ENCODE data around the gene RNGTT.

RNGTT gene

DNA sequence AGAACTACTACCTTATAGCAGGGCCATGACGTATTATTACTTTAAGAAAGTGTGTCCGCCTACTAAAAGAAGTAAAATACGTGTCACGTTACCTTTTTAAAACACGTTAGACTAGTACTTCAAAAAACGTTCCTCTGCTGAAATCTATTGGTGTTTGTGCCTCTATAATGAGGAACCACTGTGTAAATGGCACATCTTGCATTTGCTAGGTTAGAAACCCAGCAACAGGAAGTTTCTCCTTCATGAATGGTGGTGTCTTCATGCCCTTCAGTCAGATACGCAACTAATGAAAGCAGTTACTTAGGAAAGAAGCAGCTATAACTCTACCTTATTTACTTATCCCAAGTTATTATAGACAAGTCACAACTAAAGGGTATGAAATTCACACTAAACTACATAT is 343.5 kb downstream of the RNGTT start:
- Mint-ChIP-seq H3K27me3 (ENCODE audit: low read depth) (no peaks in the 10 kb centered on the region), H3K4me1 (no peaks in the 10 kb centered on the region), H3K9me3 (no peaks in the 10 kb centered on the region), H3K27ac (no peak overlapping the region), H3K36me3 (ENCODE audit: low read depth) (no peaks in the 10 kb centered on the region), H3K4me3 (no peak overlapping the region)
- TF ChIP-seq, protein P1, sequence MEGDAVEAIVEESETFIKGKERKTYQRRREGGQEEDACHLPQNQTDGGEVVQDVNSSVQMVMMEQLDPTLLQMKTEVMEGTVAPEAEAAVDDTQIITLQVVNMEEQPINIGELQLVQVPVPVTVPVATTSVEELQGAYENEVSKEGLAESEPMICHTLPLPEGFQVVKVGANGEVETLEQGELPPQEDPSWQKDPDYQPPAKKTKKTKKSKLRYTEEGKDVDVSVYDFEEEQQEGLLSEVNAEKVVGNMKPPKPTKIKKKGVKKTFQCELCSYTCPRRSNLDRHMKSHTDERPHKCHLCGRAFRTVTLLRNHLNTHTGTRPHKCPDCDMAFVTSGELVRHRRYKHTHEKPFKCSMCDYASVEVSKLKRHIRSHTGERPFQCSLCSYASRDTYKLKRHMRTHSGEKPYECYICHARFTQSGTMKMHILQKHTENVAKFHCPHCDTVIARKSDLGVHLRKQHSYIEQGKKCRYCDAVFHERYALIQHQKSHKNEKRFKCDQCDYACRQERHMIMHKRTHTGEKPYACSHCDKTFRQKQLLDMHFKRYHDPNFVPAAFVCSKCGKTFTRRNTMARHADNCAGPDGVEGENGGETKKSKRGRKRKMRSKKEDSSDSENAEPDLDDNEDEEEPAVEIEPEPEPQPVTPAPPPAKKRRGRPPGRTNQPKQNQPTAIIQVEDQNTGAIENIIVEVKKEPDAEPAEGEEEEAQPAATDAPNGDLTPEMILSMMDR (IDR thresholded peaks at IDR 0.05; ENCODE audit: unreplicated experiment in 3 of 3): no peak

DNA sequence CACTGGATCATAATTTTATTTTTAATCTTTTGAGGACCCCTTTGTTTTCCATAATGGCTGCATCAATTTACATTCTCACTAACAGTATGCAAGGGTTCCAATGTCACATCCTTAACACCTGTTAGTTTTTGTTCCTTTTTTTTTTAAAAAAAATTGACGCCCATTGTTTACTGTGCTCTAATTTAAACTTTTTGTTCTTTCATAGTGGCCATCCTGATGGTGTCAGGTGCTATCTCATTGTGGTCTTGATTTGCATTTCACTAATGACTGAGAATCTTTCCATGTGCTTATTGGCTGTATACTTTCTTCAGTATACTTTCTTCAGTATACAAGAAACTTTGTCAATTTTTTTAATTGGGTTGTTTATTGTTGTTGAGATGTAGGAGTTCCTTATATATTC is 347.0 kb downstream of the RNGTT start:
- H3K27ac Mint-ChIP-seq: no peak overlapping the region

DNA sequence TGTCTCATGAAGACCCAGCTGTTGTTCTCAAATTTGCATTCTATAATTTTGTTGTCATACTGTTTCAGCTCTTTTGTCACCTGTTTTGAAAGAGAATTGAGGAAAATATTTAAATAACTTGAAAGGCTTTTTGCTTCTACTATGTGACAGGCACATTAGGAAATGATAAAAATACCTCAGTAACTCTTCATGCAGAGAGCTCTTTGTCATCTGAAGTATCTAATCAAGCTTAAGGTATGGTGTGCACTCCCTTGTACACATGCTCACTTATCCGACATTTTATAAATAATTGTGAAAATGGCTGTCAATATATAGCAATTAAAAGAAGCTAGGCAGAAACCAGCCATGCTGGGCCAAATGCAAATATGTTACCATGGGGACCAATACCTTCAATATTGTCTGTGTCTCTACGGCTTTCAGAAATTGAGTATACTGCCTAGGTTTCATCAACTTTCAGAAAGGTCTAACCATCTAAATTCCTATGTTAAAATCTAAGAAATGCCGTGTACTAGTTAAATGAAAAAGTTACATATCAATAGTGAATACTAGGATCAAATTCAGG is 349.0 kb downstream of the RNGTT start:
- H3K9me3 Mint-ChIP-seq: no peaks in the 10 kb centered on the region
- H3K4me1 Mint-ChIP-seq: no peaks in the 10 kb centered on the region
- TF ChIP-seq, protein P1 (IDR thresholded peaks at IDR 0.05; ENCODE audit: unreplicated experiment in 3 of 3): no peak
- no peak overlapping the region for H3K27ac Mint-ChIP-seq
- H3K27me3 Mint-ChIP-seq (ENCODE audit: low read depth): no peaks in the 10 kb centered on the region
- peaks cover 19% of the 10 kb centered on the region for H3K36me3 Mint-ChIP-seq (ENCODE audit: low read depth)
- no peak overlapping the region for H3K4me3 Mint-ChIP-seq

More for the DNA sequence above, 347.0 kb downstream of the RNGTT start:
- Mint-ChIP-seq H3K4me3 (no peak overlapping the region), H3K9me3 (no peaks in the 10 kb centered on the region), H3K36me3 (ENCODE audit: low read depth) (peaks cover 19% of the 10 kb centered on the region), H3K4me1 (no peaks in the 10 kb centered on the region), H3K27me3 (ENCODE audit: low read depth) (no peaks in the 10 kb centered on the region)
- TF ChIP-seq, protein P1 (IDR thresholded peaks at IDR 0.05; ENCODE audit: unreplicated experiment in 3 of 3): no peak

DNA sequence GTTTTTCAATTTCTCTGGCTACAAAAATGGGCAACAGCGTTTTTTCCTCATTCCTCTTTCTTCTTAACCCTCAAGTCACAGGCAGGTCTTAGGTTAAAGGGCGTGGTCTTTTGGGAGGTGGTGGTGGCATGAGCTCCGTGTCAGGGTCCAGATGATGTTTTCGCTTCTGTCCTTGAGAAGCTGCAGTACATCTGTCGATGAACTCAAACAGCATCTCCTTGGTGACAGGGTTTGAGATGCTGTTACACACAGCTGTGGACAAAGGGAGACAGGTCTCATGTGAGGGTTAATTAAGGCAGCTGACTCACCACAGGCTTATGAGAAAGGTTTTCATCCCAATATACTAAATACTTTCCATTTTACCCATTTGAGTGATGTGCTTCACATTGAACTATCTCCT is 350.8 kb downstream of the RNGTT start:
- H3K4me1 Mint-ChIP-seq: no peaks in the 10 kb centered on the region
- no peak overlapping the region for H3K4me3 Mint-ChIP-seq
- no peaks in the 10 kb centered on the region for H3K9me3 Mint-ChIP-seq
- TF ChIP-seq, protein P1 (IDR thresholded peaks at IDR 0.05; ENCODE audit: unreplicated experiment in 3 of 3): no peak
- H3K27me3 Mint-ChIP-seq (ENCODE audit: low read depth): no peaks in the 10 kb centered on the region
- H3K27ac Mint-ChIP-seq: no peak overlapping the region
- H3K36me3 Mint-ChIP-seq (ENCODE audit: low read depth): peaks cover 19% of the 10 kb centered on the region

DNA sequence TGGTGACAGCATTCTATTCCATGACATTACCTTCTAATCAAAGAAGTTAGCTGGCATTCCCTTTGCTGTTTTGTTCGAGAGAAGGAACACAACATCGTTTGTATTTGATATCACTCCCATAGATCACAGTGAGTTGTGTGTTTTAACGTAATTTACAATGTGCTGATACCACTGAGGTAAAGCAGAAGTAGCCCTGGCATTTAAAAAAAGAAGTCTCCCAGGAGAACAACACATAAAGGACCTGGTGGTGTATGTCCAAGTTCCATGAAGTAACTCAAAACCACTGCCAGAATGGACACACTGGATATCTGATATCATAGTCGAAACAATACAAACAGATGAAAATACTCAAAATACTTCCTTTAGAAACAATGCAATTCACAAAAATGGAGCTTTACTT is 351.7 kb downstream of the RNGTT start:
- Mint-ChIP-seq H3K36me3 (ENCODE audit: low read depth) (peaks cover 19% of the 10 kb centered on the region), H3K4me3 (no peak overlapping the region), H3K27me3 (ENCODE audit: low read depth) (no peaks in the 10 kb centered on the region), H3K27ac (no peak overlapping the region), H3K9me3 (no peaks in the 10 kb centered on the region), H3K4me1 (no peaks in the 10 kb centered on the region)
- TF ChIP-seq, protein P1 (IDR thresholded peaks at IDR 0.05; ENCODE audit: unreplicated experiment in 3 of 3): no peak

DNA sequence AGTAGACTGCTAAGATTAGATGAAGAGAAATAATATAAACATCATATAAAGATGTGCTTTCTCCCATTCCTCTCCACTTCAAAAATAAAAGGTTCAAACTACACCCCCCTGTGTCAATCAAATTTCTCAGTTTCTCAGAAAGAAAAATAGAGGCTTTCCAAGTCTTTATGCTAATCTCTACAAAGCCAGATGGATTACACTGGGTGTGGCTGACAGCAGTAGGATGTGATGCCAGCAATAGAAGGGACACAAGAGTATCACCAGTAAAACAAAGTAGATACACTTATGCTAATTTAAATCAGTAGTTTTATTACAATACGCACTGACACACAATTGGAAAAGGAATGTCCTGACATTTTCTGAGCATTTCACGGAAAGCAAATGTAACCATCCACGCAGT is 353.4 kb downstream of the RNGTT start:
- no peaks in the 10 kb centered on the region for H3K27me3 Mint-ChIP-seq (ENCODE audit: low read depth)
- H3K36me3 Mint-ChIP-seq (ENCODE audit: low read depth): peaks cover 19% of the 10 kb centered on the region
- H3K4me3 Mint-ChIP-seq: no peak overlapping the region
- no peak overlapping the region for H3K27ac Mint-ChIP-seq
- TF ChIP-seq, protein P1 (IDR thresholded peaks at IDR 0.05; ENCODE audit: unreplicated experiment in 3 of 3): no peak
- H3K9me3 Mint-ChIP-seq: no peaks in the 10 kb centered on the region
- no peaks in the 10 kb centered on the region for H3K4me1 Mint-ChIP-seq

All from nephron (organoid).